HG03103 (cell line): ENCODE measurements around the gene CDRT15L2.
"Not testable (repeated sequence)": the region's sequence is repeated elsewhere in the genome, so short reads cannot be mapped to it uniquely, and the experiment has no call there.

ENCODE experiments used
- ATAC-seq: cut with Tn5 transposase; IDR thresholded peaks from one replicate; pipeline ENCODE4 v1.9.1; 2021; ENCODE audit warnings: low read depth; ENCODE audit not compliant: unreplicated experiment

CDRT15L2 gene

GRCh38 chr17:20579424-20579823 is at the start of gene CDRT15L2:
Gene CDRT15L2 (plus strand): TSS chr17:20579724. CDS start chr17:20579744, 20 bp downstream.
- ATAC-seq: not testable (repeated sequence)

GRCh38 chr17:20530104-20530503 is 49.4 kb upstream of the CDRT15L2 start:
- not testable (repeated sequence) for ATAC-seq

DNA sequence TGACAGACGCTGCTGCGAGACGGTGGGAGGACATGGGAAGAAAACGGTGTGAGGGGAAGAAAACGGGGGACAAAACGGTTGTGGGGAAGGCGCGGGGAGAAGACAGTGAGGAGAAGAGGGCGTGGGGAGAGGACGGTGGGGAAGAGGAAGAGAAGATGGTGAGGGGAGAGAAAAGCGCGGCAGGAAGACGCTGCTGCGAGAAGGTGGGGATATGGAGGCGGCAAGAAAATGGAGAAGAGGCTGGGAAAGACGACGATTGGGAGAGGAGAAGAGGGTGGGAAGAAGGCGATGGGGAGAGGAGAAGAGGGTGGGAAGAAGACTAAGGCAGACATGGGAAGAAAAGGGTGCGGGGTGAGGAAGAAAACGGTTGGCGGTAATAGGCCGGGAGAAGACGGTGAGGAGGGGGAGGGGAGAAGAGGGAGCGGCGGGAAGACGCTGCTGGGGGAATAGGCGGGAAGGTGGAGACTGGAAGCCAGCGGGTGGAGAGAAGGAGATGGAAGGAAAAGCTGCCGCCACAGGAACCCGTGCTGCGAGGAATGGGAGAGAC is 46.9 kb upstream of the CDRT15L2 start:
- ATAC-seq: not testable (repeated sequence)

DNA sequence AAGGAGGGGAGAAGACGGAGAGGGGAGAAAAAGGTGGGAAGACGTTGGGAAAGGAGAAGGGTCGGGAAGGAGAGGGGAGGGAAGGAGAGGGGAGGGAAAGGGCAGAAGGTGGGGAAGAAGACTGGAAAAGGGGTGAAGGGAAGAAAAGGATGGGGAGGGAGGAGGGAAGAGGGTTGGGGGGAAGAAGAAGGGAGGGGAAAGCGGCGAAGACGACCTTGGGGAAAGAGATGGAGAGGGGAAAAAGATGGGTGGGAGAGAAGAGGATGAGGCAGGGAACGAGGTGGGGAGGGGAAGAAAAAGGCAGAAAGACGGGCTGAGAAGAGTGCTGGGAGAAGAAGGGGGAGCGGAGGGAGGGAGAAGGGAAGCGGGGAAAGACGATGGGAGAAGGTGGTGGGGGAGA is 46.3 kb upstream of the CDRT15L2 start:
- not testable (repeated sequence) for ATAC-seq

DNA sequence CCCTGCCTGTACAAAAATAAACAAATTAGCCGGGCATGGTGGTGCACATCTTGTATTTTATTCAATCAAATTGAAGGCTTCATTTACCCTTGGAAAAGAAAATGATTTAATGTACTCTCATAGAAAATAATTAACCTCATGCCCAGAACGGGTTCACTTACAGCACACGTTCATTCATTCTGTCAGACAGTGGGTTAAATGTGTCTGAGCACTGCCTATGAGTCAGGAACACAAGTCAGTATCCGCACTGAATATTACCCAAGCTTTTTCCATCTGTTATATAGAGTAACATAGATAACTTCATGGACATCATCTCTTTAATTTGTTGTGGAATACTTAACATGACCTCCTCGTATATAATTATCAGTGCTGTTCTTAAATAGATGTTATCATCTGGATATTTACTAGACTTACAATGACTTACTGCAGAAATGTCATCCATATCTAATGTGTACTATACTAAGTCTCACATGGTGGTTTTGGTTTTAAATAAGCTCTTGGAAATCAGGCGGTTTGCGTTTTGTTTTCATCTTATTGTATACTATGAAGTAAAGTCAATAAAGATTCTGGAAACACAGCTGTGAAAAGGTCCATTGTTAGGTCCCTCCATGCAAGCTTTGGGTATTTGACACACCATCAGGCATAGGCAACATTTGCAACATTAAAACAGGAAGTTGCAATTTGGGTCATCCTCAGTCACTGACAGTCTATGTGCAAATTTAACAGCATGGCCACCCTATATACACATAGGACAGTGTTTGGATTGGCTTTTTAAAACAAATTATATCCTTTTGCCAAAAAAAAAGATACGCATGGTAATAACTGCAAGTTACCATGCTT is 44.6 kb upstream of the CDRT15L2 start:
- not testable (repeated sequence) for ATAC-seq

- ATAC-seq: peak; percentile 94
Observed at GRCh38 chr17:20540414-20540813, 39.1 kb upstream of the CDRT15L2 start.

- ATAC-seq: not testable (repeated sequence)
Observed at GRCh38 chr17:20540865-20541264, 38.7 kb upstream of the CDRT15L2 start.

DNA sequence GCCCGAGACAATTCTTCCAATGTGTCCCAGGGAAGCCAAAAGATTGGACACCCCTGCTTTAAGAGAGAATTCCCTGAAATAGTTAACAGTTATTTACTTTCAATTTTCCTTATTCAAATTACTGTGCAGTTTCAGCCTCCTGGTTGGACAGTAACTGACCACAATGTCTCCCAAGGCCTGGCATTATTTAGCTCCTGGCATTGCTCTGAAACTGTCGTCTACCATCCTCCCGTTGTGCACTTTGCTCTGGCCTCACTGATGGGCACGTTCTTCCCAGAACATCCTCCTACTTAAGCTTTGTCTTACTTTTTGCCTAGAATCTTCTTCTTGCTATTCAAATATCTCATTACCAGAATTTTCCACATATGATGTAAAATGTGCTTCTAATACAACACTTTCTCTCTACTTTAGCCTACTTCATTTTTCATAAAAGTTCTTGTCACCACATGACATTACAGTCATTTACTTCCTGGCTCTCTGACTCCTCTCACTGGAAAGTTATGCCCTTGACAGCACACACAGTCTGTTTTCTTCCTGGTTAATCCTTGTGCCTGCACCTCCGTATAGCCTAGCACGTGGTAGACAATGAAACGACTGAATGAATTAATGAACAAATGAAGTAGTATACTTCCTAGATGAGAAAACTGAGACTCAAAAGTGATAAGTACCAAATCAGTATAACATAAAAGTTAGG is 37.5 kb upstream of the CDRT15L2 start:
- ATAC-seq: not testable (repeated sequence)

GRCh38 chr17:20547923-20548322 is 31.6 kb upstream of the CDRT15L2 start:
- ATAC-seq: not testable (repeated sequence)

- not testable (repeated sequence) for ATAC-seq
Observed at GRCh38 chr17:20552920-20553319, 26.6 kb upstream of the CDRT15L2 start.

- not testable (repeated sequence) for ATAC-seq
Observed at GRCh38 chr17:20554728-20555127, 24.8 kb upstream of the CDRT15L2 start.

DNA sequence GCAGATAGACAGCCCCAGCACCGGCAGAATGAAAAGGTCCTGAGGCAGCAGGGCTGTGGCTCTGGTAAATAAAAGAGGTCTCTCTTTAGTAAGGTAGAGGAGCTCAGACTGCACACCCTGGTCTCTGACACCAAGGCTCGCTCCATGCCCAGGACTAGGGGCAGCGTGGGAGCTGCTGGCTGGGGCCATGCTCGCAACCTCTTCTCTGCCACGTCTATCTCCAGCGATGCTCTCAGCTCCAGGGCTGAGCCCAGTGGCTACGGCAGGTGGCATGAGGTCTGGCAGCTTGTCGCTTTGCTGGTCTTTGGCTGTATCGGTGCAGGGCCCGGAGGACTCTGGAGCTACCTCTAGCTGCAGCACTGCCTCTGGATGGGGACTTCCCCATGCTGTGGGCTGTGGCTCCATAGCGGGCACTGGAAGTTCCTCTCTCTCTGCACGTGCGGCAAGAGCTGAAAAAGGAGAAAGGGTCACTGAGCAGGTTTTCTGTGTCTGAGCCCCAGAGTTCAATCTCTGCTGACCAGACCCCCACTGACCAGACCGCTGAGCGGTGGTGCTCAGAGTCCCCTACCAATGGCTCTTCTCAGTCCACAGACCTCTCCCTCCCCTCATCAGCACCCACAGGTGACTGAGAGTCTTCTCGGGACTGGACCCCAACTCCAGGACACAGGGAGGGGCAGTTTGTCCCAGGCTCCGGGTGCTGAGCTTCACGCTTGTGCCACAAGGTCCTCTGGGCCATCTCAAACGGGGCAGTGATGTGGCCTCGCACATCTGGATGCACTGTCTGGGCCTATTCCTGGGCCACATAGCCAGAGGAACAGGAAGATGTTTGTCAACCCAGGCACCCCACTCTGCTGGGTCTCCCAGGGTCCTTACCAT is 24.2 kb upstream of the CDRT15L2 start:
- not testable (repeated sequence) for ATAC-seq

DNA sequence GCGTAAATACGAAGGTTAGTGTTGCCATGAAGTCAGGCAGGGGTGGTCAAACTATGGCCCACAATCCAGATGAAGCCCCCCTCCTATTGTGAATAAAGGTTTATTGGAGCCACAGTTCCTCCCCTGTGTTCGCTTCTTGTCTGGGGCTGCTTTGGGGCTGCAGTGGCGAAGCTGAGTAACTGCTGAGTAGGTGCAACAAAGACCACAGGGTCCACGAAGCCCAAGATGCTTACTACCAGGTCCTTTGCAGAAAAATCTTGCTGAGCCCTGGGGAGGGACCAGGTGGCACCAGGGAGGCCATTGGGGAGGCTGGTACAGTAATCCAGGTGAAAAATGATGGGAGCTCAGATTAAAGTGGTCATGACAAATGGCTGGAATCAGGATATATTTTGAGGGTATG is 21.4 kb upstream of the CDRT15L2 start:
- not testable (repeated sequence) for ATAC-seq

- not testable (repeated sequence) for ATAC-seq
Observed at GRCh38 chr17:20559018-20559417, 20.5 kb upstream of the CDRT15L2 start.

- no peak for ATAC-seq
Observed at GRCh38 chr17:20562587-20562986, 16.9 kb upstream of the CDRT15L2 start.

- not testable (repeated sequence) for ATAC-seq
Observed at GRCh38 chr17:20565245-20565644, 14.3 kb upstream of the CDRT15L2 start.

DNA sequence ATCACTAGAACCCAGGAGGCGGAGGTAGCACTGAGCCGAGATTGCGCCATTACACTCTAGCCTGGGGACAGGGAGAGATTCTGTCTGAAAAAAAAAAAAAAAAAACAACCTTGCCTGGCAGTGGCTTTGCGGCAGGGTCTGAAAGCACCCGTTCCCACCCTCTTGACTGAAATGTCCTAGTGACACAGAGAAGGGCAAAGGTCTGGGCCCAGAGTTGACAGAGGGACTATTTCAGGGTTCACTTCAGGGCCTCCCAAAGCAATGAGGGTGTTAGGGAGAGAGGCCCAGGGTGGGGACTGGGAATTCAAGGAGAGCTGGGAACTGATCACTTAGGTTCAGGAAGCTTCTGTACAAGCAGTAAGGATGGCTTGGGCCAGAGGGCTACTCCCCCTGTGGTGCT is 13.8 kb upstream of the CDRT15L2 start:
- no peak for ATAC-seq

DNA sequence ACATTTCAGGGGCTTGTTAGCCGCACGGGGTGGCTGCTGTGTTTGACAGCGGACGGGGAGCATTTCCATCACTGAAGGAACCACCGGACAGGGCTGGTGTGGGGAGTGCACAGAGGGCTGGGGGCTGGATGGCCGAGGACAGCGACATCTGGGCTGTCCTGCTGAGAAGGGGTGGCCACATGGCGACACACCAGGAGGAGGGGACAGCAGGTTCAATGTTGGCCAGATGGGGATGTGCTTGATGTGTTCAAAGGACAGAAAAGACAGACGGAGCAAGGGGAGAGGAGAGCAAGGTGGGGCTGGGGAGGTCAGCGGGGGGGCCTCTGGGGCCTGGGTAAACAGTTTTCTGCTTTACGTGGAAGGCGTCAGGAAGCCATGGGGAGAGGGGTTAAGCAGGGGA is 12.8 kb upstream of the CDRT15L2 start:
- not testable (repeated sequence) for ATAC-seq

- ATAC-seq: not testable (repeated sequence)
Observed at GRCh38 chr17:20567421-20567820, 12.1 kb upstream of the CDRT15L2 start.

DNA sequence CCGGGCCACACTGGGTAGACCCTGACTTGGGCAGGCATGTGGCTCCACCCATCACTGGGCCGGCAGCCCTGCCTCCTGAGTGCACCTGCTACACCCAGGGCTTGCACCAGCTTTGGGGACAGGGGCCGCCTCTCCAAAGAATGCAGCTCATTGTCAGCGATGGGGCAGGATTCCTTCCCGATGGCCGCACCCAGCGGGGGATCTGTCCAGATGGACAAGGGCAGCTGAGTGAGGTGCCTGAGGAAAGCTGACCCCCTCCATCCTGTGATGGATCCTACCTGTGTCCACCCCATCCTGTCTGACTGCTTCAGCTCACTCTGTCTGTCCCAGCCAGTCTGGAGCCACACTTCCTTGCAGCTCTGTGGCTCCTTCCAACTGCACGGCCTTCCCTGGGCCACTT is 10.9 kb upstream of the CDRT15L2 start:
- not testable (repeated sequence) for ATAC-seq
